ENCODE results near the gene HSPA12B.

HSPA12B gene

GRCh38 chr20:3704087-3704486 lies 28.4 kb upstream of the HSPA12B start:
- DNase-seq (ENCODE audit: low spot score), result no peak

GRCh38 chr20:3705491-3705969 lies 27.0 kb upstream of the HSPA12B start:
- no peak for DNase-seq (ENCODE audit: low spot score)

DNA sequence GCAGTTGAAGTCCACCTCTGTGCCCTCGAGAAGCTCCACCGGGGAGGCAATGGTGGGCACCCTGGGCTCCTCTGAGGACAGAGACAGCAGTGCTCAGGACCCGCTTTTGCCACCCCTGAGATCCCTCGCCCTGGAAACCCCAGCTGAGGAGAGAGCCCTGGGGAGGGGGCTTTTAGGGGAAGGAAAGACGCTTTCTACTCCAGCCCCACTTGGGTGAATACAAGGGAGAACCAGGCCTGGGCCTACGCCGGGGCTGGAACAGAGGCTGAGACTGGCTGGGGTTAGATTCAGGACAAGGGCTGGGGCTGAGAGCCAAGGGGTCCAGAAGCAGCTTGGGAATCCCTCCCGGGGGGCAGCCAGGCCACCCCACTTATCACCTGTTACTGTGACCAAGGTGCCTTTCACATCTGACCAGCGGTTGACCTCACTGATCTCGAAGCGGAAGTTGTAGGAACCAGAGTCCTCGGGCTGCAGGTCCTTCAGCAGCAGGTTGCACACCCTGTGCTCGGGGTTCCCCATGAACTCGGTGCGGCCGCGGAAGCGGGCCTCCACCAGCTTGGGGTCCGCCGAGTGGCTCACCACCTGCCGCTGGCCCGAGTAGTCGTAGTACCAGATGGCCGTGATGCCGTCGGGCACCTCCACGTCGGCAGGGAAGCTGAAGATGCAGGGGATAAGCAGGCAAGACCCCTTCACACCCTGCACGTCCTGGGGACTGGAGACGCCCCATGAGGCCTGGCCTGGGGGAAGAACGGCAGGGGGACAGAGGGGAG lies 26.3 kb upstream of the HSPA12B start:
- no peak for DNase-seq (ENCODE audit: low spot score)

- no peak for DNase-seq (ENCODE audit: low spot score)
These were observed 25.5 kb upstream of the HSPA12B start for GRCh38 chr20:3706774-3707507.

DNA sequence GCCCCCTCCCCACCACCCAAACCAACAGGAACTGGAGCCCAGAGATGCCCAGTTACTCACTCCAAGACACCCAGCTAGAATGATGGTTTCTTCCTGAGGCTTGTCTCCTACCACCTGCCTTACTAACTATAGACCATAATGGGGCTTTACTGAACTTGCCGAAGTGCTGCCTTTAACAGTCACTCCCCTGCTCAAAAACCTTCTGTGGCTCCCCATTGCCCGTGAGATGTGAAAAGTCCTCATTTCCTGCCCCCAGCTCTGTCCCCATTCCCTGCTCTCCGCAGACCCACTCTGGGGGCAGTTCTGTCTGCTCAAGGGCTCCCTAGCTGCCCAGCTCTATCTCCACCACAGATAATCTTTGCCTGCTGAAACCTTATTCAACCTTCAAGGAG lies 25.0 kb upstream of the HSPA12B start:
- DNase-seq (ENCODE audit: low spot score), result no peak

DNA sequence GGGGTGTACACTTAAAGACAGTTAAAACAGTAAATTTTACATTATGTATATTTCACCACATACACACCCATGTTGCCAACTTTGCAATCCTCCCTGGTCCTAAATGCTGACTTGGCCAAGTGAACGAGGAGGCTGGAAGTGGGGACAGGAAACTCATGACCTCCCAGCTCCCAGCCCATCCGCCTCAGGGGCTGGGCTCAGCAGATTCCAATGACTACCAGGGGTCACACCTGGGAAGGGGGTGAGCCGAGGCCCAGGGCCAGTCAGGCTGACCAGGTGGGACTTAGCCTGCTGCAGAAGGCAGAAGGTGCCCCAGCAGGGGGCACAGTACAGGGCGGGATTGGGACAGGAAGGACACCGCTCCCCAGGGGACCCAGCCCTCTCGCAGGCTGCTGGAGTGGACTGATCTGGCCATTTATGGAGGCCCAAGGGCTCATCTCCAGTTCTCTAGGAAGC lies 22.4 kb upstream of the HSPA12B start:
- DNase-seq (ENCODE audit: low spot score), result no peak

DNA sequence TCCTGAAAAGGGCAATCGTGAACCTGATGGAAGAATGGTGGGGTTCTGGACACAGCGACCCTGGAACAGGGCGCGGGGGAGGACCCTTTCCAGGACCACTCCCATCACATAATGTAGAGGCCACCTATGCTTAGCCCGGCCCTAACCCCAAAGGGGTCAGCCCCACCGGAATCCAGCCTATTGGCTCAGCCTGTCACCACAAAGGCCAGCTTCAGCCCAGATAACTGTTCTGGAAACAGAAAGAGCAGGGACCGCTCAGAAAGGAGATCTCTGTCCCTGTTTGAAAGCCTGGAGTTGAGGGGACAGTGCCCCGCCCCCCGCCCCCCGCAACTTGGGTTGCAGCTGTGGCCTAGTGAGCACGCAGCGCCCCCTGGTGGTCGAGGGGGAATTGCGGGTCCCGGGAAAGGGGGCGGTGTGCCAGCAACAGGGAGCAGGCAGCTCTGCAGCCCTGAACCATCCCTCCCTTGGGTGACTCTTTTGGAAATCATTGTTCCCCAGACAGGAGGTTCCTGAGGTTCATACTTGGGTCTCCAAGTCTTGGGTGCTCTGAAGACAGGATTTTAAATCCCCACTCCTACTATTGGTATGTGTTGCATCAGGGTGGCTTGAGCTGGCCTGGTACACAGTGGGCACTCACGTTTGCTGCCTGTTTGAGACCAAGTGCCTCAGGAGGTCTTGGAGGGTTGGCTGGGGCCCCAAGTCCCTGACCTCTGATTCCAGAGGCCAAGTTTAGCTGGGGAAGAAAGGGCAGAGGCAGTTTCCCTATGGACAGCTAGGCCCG lies 21.6 kb upstream of the HSPA12B start:
- peak; percentile 56 for DNase-seq (ENCODE audit: low spot score)

- no peak for DNase-seq (ENCODE audit: low spot score)
These were observed 21.0 kb upstream of the HSPA12B start for GRCh38 chr20:3711484-3711941.

DNA sequence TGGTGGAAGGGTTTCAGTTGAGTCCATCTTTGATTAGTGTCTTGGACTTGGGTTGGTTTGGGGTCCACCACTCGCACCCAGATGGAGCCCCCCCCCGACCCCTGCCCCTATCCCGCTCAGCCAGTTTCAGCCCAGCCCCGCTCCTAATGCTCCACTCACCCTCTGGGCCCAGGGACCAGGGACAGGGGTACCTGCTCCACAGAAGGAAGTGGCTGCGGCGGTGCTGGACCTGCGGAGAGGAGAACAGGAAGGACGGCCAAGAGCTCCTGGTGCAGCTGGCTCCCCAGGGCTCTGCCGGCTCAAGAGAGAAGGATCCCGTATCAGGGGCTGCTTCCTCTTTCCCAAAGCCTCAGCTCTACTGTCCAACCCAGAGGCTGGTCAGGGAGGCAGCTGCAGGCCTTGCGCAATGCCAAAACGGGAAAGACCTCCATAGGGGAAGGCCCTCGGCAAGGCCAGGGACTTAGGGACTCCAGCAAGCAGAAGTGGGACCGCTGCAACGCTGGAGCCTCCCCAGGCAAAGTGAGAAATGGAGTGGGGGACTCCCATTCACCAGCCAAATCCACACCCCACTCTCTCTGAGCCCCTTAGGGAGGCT lies 20.1 kb upstream of the HSPA12B start, which contains the start of gene SIGLEC1:
Gene SIGLEC1 (minus strand): TSS at position 322 of the 595 bp plus-strand sequence. CDS start 5,472 bp downstream, outside the sequence.
- no peak for DNase-seq (ENCODE audit: low spot score)

DNA sequence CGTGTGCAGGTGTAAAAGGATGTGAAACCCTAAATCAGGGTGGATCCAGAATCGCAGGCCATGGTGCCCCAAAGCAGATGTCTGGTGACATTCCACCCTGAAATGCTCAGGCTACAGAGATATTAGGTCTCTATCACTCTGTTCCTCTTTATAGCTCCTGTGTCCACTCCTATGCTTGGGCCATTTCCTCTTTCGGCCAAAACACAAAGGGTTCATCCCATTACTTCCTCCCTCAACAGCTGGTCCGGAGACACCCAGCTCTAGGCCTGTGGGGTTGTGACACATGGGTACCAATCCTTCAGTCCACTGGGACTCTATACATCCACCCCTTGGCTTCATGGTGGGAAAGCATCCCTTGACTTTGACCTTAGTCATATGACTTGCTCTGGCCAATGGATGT lies 18.4 kb upstream of the HSPA12B start:
- DNase-seq (ENCODE audit: low spot score), result no peak

DNA sequence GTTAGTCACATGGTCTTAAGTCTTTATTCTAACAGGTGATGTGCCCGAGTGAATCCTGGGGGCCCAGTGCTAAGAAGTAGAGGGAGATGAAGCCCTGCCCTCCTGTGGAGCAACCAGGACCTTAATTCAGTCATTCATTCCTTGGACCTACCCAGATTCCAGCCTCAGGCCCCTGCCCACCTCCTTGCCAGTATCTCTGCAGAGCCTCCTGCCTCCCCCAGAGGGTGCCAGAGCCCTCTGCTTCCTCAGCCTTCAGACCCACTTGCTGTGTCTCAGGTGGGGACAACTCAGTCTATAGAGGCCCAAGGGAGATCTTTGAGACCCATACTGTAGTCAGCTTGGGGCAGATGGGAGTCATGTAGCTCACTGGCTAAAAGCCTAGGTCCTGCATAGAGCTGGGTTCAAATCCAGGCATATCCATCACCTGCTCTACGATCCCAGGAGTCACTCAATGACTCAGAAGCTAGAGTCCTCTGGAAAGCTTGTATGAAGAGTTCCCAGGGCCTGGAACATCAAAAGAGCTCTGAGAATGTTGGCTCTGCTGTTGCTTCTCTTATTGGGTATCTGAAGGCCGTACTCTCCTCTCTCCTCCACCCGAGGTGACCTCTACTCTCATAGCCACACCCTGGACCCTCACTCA lies 16.2 kb upstream of the HSPA12B start:
- DNase-seq (ENCODE audit: low spot score), result peak; percentile 50

GRCh38 chr20:3719046-3719445 lies 13.4 kb upstream of the HSPA12B start:
- no peak for DNase-seq (ENCODE audit: low spot score)

GRCh38 chr20:3720068-3720467 lies 12.4 kb upstream of the HSPA12B start:
- no peak for DNase-seq (ENCODE audit: low spot score)

- DNase-seq (ENCODE audit: low spot score), result no peak
These were observed 11.9 kb upstream of the HSPA12B start for GRCh38 chr20:3720626-3721025.

- DNase-seq (ENCODE audit: low spot score), result no peak
These were observed 10.6 kb upstream of the HSPA12B start for GRCh38 chr20:3721912-3722311.

DNA sequence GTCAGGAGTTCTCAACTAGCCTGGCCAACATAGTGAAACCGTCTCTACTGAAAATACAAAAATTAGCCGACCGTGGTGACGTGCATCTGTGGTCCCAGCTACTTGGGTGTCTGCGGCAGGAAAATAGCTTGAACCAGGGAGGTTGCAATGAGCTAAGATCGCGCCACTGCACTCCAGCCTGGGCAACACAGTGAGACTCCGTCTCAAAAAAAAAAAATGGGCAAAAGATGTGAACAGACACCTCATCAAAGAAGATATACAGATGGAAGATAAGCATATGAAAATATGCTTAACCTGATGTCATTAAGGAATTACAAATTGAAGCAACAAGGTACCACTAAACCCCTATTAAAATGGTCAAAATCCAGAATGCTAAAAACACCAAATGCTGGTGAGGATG lies 9.2 kb upstream of the HSPA12B start:
- no peak for DNase-seq (ENCODE audit: low spot score)

- DNase-seq (ENCODE audit: low spot score), result no peak
These were observed 8.1 kb upstream of the HSPA12B start for GRCh38 chr20:3724356-3724755.

DNA sequence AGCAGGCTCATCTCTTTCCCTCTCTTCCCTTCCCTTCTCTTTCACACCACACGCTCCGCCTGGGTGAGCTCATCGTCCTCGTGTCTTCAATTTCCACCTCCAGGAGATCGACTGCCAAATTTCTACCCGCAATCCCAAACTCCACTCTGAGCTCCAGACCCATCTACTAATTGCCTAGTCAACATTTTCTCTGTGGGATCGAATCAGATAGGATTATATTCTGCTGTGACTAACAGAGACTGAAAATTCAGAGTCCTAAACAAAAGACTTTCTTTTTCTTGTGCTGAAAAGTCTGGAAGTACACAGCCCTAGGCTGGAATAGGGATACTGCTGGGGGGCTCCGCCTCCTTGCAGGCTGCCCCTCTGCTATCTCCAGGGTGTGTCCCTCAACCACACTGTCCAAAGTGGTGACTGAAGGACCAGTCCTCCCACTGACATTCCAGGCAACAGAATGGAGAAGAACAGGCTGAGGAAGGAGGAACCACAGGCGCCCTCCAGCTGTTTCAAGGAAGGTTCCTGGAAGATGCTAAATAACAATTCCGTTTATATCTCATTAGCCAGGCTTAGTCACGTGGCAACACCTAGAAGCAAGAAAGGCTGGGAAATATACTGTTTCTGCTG lies 5.0 kb upstream of the HSPA12B start:
- no peak for DNase-seq (ENCODE audit: low spot score)

DNA sequence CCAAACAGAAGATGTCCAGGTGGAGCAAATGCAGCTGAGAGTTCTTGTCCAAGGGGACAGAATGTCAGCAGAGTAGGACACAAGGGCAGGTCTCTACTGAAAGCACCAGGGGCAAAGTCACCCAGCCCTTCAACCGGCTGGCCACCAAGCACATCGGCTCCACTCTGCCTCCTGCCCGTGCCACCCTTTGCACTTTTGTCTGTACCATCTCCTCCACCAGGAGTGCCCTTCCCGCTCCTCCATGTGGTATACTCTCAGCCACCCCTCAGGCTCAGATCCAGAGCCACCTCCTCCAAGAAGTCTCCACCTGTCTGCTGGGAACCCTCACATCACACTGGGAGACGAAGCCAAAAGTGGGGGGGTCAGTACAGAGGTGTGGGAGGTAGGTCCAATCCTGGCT lies 4.1 kb upstream of the HSPA12B start:
- DNase-seq (ENCODE audit: low spot score), result no peak

DNA sequence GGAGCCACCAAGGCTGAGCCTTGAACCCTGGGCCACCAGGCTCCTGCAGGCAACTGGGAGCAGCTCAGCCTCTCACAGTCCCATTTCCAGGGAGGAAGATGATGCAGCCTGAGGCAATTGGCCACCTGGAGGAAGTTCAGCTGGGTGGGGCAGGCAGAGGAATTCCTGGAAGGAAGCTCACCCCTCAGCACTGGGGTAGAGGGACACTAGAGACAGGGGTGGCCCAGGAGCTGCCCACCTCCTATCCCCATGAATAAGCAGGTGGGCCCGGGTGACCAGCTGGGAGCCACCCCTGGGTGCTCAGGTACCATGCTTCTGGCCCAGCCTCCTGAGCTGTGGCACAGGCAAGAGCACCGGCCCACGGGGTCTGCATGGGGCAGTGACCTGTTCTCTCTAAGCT lies 3.6 kb upstream of the HSPA12B start:
- DNase-seq (ENCODE audit: low spot score), result no peak

DNA sequence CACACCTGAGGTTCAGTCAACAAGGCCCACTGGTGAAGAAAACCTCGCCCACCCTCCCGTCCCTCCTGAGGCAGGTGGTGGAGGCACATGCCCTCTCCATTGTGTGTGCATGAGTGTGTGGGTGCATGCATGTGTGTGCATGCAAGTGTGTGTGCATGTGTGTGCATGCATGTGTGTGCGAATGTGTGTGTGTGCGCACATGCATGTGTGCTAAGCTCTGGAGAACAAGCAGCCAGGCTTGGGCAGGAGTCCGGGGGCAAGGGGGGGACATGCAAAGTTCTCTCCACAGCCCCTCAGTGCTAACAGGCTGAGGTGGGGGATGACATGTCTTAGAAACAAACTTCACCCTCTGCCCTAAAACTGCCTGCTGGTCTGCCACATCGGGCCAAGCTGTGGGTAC lies 3.1 kb upstream of the HSPA12B start:
- no peak for DNase-seq (ENCODE audit: low spot score)
